Kasumi-1 (cell line): ENCODE measurements around the gene GMPR2.
"Not testable (repeated sequence)": the region's sequence is repeated elsewhere in the genome, so short reads cannot be mapped to it uniquely, and the experiment has no call there.

Experiments used
- DNase-seq, 2 experiments: peaks; one replicate each; lab custom pipeline; 2025; lab: John Stamatoyannopoulos, UW

The GMPR2 gene

DNA sequence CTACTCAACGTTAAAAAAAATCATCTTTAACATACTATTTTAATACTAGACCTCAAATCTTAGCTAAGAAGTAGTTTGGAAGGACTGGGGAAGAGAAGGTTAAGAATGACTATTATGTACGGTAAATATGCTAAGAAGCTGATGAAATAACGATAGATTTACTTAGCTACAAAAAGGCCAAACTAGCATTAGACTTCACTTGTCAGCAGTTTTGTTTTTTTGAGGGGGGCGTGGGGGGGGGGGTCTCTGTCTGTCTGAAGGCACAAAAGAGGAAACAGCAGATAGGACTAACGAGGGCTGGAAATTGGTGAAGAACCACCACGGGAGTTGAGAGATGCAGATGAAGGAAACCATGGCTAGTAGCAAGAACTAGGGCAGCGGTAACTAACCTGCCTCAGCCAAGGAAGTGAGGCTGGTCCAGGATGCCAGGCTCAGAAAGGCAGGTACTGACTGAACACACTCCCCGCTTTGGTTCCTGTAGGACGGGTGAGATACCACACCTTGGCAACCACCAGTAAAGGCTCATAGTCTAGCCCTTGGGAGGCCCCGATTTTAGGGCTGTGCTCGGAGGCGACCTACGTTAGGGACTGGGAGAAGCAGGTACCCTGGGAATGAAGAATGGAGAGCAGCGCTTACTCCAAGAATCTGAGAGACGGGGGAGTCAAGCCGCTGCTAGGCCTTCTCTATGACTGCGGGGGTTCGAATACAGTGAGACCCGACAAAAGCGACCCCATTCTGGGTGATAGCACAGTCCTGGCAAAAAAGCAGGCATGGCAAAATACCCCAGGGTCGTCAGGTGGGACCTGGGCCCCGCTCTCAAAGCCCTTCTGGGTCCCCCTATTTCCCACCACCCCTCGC lies 1.2 kb upstream of the GMPR2 start:
- peak in 1 of 2 experiments; percentile 51 for DNase-seq

DNA sequence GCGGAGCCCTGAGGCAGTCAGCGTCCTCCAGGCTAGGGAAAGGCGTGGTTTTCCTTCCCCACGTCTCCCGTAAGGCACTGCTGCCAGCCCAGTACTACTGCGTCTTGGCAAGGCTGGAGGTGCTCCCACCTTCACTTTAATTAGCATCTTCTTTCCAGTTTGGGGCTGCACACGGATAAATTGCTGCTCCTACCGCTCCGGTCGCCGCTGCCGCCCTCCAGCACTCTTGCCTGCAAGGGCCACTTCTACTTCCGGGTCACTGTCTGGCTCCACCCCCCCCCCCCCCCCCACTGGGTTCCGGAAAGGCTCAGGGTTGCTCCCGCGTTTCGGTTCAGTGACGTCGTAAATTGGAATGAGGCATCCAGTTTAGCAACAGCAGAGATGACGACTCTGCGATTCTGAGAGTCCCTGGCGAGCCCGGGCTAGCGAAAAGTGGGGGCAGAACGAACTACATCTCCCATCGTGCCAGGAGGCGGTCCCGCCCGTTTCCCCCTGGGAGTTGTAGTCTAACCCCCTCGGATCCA lies 546 bp upstream of the GMPR2 start, which contains the start of gene NEDD8:
Gene NEDD8 (minus strand): TSS at position 247 of the 524 bp plus-strand sequence. CDS start 100 bp downstream, at position 147.
- peak; percentile 91 to 96 for DNase-seq

DNA sequence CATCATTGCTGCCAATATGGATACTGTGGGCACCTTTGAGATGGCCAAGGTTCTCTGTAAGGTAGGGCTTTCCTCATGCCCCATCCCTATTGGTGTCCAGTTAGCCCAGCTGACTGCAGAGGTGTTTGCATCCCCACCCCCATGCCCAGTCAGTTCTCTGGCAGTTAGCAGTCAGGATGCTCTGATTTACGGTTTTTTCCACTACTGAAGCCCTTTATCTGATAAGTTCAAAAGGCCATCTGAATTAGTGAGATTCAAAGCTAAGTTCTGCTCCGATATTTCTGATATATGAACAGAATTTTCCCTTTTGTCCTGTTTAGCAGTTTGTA lies 773 bp downstream of the GMPR2 start:
- DNase-seq = no peak

DNA sequence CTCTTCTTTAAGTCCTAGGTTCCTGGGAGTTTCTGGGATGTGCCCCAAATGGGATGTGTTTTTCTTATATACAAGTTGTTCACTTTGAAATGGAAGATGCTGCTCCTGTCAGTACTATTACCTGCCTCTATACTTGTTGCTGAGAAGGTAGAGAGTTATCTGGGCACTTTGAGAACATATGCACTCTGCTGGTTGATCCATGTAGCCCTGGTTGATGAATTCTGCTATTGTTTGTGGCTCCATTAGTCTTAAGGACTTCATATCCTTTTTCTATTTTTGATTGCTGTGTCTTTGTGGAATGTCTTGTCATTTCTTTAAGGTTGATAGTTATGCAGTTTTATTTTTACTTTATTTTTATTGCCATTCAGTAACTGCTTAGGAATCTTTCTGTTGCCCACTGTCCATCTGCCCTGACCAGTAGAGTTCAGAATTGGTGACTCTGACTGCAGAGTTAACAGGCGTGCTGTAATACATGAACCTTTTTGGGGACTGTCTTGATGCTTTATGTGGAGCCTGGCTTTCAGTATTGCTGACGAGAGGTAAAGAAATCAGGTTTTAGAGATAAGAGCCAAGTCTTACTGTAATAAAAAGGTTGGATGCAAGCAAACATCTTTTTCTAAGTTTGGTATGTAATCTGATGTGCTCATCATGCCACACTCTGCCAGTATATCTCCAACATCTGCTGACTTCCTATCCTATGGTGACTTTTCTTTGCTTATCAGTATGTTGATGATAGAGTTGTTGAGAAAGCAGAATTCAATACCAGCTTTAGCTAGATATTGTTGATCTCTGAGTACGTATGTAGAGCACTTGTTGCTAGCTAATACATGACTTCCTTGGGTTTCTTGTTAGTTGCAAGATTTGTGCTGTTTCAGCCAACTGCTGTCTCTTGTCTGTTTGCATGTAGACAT lies 1.6 kb downstream of the GMPR2 start:
- DNase-seq = no peak

DNA sequence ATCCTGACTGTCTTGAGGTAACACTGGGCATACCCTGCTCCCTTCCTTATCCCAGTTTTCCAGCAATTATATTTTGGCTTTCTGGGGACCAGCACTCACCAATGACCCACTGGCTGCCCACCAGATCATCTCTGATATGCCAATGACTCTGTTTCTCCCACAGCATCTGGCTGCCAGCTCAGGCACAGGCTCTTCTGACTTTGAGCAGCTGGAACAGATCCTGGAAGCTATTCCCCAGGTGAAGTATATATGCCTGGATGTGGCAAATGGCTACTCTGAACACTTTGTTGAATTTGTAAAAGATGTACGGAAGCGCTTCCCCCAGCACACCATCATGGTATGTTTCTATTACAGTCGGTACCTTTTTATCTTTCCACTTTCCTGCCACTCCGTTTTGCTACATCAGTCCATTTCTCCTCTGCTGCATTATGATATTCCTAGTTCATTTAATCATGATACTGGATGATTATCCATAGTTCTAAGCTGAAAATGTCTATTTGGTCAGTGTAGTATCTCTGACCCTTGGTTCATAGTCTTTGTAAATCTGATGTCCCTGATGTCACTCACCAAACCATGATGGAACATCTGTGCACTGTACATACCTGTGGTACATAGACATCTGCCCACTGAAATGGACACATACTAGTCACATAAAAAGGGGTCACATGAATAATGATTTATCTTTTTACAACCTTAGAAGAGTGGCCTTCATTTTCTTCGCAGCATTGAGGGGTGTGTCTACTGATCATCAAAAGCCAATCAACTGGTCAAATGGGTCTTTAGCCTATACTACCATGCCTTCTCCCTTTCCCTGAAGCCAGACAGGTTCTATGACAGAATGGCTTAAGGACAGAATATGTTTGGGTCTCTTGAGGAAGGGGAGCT lies 3.3 kb downstream of the GMPR2 start:
- DNase-seq = no peak

DNA sequence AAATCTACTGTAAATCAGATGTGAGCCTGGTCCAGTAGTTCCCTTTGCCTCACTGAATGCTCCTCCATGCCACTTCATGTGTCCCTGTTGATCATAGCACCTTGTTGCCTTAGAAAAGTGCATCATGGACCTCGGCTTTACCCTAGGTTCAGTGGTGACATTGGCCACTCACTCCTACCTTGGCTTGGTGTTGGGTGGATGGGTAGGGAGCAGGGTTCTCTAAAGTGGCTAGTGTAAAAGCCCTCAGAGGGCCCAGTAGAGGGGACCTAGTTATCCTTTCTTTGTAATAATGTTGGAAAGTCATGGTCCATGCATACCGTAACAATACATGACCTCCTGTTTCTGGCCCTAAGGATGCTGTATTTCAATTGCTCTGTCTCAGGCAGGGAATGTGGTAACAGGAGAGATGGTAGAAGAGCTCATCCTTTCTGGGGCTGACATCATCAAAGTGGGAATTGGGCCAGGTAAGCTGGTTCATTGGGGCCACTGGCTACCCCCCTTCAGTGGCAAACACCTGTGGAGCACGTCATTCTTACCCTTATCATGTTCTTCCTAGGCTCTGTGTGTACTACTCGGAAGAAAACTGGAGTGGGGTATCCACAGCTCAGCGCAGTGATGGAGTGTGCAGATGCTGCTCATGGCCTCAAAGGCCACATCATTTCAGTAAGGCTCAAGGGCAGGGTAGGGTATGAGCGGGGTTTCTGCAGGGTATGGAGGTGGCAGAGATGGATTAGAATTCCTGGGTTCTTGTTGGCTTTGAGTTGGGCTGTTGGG lies 4.1 kb downstream of the GMPR2 start:
- no peak for DNase-seq

DNA sequence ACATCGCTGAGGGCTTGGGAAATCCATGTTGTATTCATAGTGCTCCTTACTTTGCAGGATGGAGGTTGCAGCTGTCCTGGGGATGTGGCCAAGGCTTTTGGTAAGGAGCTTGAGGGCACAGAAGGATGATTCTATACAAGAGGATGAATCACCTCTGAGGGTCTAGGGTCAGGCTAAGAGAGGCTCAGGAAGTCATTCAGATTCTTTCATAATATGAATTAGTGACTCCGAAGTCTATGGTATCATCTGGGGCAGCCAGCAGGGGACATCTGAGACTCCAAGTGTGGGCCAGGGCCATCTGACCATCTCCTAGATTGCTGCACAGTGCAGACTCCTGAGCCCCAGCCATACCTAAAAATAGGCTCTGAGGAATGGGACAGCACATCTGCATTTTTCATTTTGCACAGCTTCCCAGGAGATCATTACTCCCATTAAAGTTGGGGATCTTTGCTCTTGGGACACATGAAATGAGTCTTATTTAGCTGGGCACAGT lies 4.8 kb downstream of the GMPR2 start:
- DNase-seq = no peak

DNA sequence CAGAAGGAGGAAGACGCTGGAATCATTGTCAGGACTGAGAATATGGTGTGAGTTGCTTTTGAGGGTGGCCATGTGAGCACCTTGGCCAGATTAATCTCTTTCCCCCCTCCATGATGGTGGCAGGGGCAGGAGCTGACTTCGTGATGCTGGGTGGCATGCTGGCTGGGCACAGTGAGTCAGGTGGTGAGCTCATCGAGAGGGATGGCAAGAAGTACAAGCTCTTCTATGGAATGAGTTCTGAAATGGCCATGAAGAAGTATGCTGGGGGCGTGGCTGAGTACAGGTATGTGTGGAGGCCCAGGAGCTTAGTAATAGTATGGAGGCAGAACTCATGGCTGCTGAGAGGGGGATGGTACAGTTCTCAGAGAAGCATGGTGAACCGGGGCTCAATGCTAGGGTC lies 5.4 kb downstream of the GMPR2 start:
- no peak for DNase-seq

DNA sequence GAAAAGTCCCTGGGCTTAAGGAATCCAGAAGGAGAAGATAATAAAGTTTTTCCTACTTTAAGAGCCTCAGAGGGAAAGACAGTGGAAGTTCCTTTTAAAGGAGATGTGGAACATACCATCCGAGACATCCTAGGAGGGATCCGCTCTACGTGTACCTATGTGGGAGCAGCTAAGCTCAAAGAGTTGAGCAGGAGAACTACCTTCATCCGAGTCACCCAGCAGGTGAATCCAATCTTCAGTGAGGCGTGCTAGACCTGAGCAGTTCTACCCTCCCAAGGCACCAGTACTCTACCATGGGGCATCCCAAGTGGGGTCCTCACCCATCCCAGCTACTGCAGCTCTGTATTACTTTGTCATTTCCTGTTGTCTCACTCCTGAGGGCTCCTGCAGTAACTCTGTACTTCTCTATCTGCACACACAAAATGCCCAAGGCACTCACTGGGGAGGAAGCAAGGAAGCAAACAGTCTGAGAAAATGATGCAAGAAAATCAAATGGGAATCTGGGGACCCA lies 5.9 kb downstream of the GMPR2 start:
- no peak for DNase-seq

DNA sequence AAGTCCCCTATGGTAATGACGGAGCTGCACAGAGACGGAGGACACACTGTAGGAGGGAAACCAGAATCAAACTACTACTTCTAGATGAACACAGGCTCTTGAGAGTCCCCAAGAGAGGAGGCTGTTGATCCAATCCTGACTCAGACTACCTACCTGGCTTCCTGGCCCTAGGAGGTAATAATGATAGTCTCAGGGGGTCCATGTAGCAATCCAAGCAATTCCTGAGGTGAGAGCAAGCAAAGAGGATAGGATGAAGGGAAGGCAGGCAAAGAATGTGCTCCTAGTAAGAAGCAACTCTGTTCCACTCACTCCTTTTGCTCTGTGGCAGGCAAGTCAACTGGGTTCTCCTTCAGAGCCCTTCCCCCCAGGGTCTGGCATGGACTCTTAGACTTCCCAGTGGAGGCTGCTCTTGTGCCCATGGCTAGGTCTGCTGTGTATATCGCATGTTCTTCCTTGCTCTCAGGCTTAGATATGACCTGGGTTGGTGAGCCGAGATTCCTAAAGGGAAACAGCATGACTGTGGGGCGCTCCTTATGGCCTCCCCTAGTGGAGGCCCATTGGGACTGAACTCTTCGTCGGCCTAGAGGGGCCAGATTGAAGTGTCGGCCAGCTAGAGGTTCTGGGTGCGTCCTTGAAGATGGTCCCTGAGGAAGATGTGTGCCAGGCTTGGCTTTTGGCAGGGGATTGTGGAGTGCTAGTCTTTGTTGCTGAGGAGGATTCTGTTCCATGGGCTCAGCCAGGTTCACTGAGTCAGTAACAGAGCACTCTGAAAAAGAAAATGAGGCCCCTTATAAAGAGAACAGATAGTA lies 7.6 kb downstream of the GMPR2 start:
- no peak for DNase-seq

DNA sequence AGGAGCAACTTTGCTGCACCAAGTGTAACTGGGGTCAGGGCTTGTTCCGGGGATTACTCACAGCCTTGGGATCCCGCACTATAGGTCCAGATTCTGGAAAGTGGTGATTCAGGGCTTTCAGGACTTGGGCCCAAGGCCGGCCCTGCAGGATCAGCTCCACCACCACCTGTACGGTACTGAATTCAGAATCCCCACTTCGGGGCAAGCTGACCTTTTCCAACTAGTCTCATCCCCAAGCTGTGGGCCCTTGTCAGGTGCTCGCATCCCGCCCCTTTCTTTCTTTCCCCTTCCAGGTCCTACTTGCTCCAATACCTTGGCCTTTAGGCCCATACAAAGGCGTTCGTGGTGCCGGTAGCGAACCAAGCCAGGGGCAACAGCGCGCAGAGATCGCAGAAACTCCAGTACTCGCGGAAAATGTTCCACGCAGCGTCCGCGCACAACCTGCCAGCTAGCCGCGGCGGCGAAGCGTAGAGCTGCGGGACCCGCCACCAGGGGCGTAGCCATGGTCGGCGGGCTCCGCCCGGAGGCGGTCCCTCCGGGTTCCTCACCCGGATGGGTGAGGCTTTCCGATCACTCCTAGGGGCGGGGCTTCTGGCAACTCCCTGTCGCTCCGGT lies 9.2 kb downstream of the GMPR2 start:
- peak; percentile 98 for DNase-seq

DNA sequence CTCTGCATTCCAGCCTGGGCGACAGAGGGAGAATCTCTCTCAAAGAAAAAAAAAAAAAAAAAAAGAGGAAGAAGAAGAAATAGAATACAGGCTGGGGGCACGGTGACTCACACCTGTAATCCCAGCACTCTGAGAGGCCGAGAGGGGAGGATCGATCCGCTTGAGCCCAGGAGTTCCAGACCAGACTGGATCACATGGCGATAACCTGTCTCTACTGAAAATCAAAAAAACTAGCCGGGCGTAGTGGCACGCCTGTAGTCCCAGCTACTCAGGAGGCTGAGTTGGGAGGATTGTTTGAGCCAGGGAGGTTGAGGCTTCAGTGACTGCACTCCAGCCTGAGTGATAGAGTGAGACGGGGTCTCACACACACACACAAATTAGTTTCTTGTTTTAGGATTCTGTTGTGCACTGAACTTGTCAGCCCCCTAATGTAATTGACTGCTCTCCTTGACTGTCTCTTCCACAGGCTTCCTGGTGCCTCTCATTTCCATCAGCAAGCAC lies 10.7 kb downstream of the GMPR2 start:
- peak; percentile 54 to 55 for DNase-seq

DNA sequence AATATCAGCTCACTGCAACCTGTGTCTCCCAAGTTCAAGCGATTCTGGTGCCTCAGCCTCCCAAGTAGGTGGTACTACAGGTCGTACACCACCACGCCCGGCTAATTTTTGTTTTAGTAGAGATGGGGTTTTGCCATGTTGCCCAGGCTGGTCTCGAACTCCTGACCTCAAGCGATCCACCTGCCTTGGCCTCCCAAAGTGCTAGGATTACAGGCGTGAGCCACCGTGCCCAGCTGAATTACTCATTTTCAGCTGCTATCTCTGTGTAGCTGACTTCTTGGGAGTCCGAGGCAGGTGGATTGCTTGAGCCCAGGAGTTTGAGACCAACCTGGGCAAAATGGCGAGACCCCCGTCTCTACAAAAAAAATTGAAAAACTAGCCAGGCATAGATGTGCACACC lies 12.6 kb downstream of the GMPR2 start:
- not testable (repeated sequence) for DNase-seq

DNA sequence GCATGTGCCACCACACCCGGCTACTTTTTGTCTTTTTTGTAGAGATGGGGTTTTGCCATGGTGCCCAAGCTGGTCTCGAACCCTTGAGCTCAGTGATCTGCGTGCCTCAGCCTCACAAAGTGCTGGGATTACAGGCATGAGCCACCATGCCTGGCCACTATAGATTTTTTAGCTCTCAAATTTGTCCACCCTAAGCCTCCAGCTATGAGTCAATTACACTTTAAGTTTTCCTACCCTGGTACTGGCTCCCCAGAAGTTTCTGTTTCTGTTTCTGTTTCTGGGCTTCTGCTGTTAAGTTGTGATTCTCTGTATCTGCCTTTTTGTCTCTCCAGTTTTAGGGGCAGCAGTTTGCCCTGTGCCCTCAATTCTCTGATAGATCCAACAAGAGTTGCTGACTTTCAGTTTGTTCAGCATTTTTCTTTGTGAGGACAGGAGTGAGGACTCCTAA lies 14.1 kb downstream of the GMPR2 start:
- no peak for DNase-seq

DNA sequence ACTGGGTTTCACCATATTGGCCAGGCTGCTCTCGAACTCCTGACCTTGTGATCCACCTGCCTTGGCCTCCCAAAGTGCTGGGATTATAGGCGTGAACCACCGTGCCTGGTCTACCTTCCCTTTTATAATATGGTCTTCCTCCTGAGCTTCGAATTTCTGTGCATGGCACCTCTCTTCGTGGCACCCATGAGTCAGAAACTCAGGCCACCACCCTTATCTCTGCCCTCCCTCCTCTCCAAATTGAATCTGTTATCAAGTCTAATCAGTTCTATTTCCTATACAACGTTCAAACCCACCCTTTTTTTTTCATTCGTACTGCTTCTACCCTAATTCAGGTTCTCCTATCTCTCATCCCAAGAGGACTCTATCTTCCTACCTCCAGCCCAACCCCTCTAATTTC lies 14.7 kb downstream of the GMPR2 start:
- DNase-seq = no peak

DNA sequence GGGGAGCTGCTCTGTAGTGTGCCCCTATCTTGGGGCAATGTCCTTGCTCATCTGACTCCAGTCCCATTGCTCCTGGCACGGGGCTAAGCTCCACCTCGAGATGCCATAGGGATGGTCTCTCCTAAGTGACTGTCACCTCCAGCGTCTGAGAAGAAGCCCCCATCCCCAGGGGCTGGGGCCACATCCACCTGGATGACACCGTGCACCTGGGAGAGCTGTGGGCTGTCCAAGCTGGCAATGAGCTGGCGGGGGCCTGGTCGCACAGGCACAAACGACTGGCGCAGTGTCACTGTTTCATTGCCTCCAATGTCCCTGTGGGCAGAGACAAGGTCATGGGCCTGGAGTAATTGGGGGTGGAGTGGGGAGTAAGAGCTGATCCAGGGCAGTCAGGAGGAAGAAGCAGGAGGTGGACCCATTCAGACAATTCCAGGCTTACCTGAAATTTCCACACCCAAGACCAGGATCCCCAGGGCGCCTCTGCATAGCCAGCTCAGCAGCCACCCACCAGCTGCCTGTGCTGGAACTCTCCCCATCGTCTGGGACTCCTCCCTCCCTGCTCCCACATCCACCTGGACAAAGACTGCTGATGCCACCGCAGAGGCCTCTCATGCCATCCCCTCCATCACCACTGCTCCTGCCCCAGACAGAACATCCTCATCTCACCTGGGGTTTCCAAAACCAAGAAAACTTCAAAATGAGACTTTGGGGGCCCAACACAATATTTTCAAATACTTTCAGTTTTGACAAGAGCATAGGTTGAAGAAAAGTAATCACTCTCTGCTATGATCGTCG lies 16.7 kb downstream of the GMPR2 start:
- no peak for DNase-seq

DNA sequence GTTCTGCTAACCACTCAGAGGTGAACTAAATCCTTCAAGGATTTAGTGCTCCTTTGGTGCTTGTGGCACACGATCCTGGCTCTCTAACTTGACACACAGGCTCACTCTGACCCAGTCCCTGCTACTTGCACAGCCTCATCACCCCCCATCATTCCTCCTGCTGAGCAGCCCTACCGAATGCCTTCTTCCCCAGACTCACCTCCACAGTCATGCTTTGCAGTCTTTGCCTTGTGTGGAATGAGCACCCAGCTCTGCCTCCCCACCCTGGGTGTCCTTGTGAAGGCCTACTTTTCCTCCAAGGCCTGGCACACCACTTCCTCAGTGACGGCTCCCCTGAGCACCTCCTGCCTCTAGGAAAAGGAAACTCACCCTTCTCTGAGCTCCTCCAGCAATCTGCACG lies 17.6 kb downstream of the GMPR2 start:
- DNase-seq = no peak

DNA sequence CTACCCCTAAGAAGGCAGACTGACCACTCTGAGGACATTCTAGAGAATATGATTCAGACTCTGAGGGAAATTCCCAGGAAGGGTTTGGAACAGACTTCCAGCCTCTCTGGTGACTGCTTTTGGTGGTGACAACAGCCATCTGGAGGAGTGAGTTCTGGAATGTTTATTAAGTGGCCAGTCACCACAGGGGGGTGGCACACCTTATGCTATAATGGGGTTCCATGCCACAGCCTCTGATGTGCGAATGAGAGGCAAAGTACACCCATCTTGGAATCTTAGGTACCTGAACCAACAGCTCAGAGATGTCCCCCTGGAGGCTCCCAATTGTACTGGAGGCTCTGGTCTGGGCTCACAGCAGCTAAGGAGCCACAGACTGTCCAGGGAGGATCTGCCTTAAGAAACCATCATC lies 19.2 kb downstream of the GMPR2 start:
- no peak for DNase-seq
